Neural cell (in vitro differentiated cells): ENCODE data around the gene IDNK.

Experiments used
- EP300 ChIP-seq: fragments of 450-650 bp; conservative IDR thresholded peaks from 2 replicates; pipeline ENCODE4 v1.6.1; 2014; ENCODE audit warnings: antibody characterized with exemption, mild to moderate bottlenecking, moderate library complexity; ENCODE audit not compliant: poor library complexity, severe bottlenecking
- EZH2 ChIP-seq: fragments of 200-600, 300-800 bp; shearing (Covaris generic), sonication (generic); IDR thresholded peaks from 2 replicates; pipeline ENCODE4 v1.6.1; 2014; ENCODE audit warnings: antibody characterized with exemption, low read length, borderline replicate concordance, mild to moderate bottlenecking; ENCODE audit not compliant: insufficient read depth, poor library complexity, severe bottlenecking
- MXI1 ChIP-seq: fragments of 450-650 bp; conservative IDR thresholded peaks from 2 replicates; pipeline ENCODE4 v1.6.1; 2014; ENCODE audit warnings: antibody characterized with exemption, mild to moderate bottlenecking; ENCODE audit not compliant: poor library complexity, severe bottlenecking
- POLR2AphosphoS5 ChIP-seq: IDR thresholded peaks from 2 replicates; pipeline ENCODE4 v1.6.1; 2012
- RAD21 ChIP-seq: fragments of 450-650 bp; conservative IDR thresholded peaks from 2 replicates; pipeline ENCODE4 v1.6.1; 2014; ENCODE audit warnings: antibody characterized with exemption, mild to moderate bottlenecking, moderate library complexity
- TF ChIP-seq, protein P1 (sequence below): IDR thresholded peaks from 2 replicates; pipeline ENCODE4 v1.6.1; 2012; ENCODE audit warnings: borderline replicate concordance
- TF ChIP-seq, protein P2 (sequence below): fragments of 450-650 bp; IDR thresholded peaks from 2 replicates; pipeline ENCODE4 v1.5.1; 2014; ENCODE audit warnings: antibody characterized with exemption, mild to moderate bottlenecking, moderate library complexity; ENCODE audit not compliant: poor library complexity, severe bottlenecking

DNA sequence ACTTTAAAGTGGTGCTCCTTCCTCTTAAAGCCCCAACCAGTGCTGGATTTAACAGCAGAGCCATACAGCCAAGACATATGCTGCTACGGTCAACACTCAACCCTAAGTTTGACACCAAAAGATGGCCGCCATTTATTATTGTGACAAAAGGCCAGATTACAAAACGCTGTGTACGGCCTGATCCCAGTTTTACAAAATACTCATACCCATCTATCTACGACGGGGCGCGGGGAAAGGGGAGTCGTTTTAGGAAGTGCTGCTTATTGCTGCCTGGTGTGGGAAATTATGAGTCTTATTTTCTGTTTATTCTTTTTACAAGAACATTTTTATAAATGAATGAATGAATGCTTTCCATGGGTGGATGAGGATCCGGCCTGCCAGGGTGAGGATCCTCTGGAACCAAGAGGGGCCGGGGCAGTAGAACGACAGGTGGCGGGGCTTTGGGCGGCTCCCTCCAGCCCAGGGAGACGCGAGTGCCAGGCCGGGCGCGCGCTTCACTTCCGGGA, 457 bp upstream of the IDNK start:
- TF ChIP-seq, protein P1, sequence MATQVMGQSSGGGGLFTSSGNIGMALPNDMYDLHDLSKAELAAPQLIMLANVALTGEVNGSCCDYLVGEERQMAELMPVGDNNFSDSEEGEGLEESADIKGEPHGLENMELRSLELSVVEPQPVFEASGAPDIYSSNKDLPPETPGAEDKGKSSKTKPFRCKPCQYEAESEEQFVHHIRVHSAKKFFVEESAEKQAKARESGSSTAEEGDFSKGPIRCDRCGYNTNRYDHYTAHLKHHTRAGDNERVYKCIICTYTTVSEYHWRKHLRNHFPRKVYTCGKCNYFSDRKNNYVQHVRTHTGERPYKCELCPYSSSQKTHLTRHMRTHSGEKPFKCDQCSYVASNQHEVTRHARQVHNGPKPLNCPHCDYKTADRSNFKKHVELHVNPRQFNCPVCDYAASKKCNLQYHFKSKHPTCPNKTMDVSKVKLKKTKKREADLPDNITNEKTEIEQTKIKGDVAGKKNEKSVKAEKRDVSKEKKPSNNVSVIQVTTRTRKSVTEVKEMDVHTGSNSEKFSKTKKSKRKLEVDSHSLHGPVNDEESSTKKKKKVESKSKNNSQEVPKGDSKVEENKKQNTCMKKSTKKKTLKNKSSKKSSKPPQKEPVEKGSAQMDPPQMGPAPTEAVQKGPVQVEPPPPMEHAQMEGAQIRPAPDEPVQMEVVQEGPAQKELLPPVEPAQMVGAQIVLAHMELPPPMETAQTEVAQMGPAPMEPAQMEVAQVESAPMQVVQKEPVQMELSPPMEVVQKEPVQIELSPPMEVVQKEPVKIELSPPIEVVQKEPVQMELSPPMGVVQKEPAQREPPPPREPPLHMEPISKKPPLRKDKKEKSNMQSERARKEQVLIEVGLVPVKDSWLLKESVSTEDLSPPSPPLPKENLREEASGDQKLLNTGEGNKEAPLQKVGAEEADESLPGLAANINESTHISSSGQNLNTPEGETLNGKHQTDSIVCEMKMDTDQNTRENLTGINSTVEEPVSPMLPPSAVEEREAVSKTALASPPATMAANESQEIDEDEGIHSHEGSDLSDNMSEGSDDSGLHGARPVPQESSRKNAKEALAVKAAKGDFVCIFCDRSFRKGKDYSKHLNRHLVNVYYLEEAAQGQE = no peak
- TF ChIP-seq, protein P2, sequence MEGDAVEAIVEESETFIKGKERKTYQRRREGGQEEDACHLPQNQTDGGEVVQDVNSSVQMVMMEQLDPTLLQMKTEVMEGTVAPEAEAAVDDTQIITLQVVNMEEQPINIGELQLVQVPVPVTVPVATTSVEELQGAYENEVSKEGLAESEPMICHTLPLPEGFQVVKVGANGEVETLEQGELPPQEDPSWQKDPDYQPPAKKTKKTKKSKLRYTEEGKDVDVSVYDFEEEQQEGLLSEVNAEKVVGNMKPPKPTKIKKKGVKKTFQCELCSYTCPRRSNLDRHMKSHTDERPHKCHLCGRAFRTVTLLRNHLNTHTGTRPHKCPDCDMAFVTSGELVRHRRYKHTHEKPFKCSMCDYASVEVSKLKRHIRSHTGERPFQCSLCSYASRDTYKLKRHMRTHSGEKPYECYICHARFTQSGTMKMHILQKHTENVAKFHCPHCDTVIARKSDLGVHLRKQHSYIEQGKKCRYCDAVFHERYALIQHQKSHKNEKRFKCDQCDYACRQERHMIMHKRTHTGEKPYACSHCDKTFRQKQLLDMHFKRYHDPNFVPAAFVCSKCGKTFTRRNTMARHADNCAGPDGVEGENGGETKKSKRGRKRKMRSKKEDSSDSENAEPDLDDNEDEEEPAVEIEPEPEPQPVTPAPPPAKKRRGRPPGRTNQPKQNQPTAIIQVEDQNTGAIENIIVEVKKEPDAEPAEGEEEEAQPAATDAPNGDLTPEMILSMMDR = no peak
- TF ChIP-seq RAD21 (no peak), EZH2 (no peak), POLR2AphosphoS5 (no peak), MXI1 (no peak), EP300 (no peak)
